Measurements from ENCODE around the gene PTPRD.
A peak's percentile ranks its signal among the peaks of the same experiment; 100 is the strongest.

PTPRD gene

DNA sequence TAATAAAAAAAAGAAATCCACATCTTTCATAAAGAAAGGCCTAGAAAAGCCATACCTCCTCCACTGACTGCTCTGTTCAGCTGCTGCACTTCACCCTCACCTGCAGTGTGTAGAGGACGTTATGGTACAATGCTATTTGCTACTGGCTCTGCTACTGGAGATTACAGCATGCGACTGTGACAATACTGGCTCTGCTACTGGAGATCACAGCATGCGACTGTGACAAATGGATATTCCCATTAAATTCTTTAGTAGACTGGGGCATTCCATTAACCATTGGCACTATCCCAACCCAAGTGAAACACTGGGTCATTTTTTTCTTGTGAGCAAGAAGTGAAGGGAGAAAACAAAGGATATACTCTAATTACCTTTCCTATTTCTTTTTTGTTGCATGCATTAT is 1749.7 kb downstream of the PTPRD start:
- POLR2A ChIA-PET = no interaction called here
- Histone ChIP-seq H3K9me3 (ENCODE audit: control insufficient read depth, insufficient read depth, low read depth, low read length) (no peaks in the 10 kb centered on the region), H3K4me3 (ENCODE audit: low read depth, low read length) (no peak overlapping the region), H3K27ac (ENCODE audit: extremely low read depth, low read depth, low read length) (no peak overlapping the region), H3K4me1 (ENCODE audit: control insufficient read depth, insufficient read depth, low read length) (peaks cover 11% of the 10 kb centered on the region), H3K36me3 (ENCODE audit: control insufficient read depth in 2 of 2, insufficient read depth in 1 of 2, low read length in 2 of 2) (no peaks in the 10 kb centered on the region)
- TF ChIP-seq PRDM6 (tag by site-specific recombination; IDR thresholded peaks at IDR 0.05) = peak; percentile 37; the same call in 1 of the 2 replicates
- TF ChIP-seq PRDM10 (tag by site-specific recombination; IDR thresholded peaks at IDR 0.05) = peak; percentile 75
- TF ChIP-seq ZNF202 (tag by site-specific recombination; IDR thresholded peaks at IDR 0.05; ENCODE audit: borderline replicate concordance) = no peak
- TF ChIP-seq ZIC2 (tag by site-specific recombination; IDR thresholded peaks at IDR 0.05) = 0 out of 2 replicates have a peak, but pooled peaks have one; percentile 35
- peak; percentile 49; the same call in 1 of the 2 replicates for TF ChIP-seq ZBTB44 (tag by site-specific recombination; IDR thresholded peaks at IDR 0.05)
- TF ChIP-seq ZEB2 (tag by site-specific recombination; IDR thresholded peaks at IDR 0.05) = no peak
- no peak for TF ChIP-seq ZNF37A (tag by site-specific recombination; IDR thresholded peaks at IDR 0.05)
- no peak for TF ChIP-seq ZNF600 (tag by site-specific recombination; IDR thresholded peaks at IDR 0.05)
- TF ChIP-seq ZNF530 (tag by site-specific recombination; IDR thresholded peaks at IDR 0.05; ENCODE audit: low read depth) = no peak
- TF ChIP-seq MZF1 (tag by site-specific recombination; IDR thresholded peaks at IDR 0.05; ENCODE audit: borderline replicate concordance) = peak; percentile 57; the same call in 1 of the 2 replicates
- TF ChIP-seq ZNF423 (tag by site-specific recombination; IDR thresholded peaks at IDR 0.05) = no peak
- TF ChIP-seq OSR2 (tag by site-specific recombination; IDR thresholded peaks at IDR 0.05) = peak; percentile 98
- CTCF ChIA-PET = interaction anchor here (1.0 kb wide), 1 partner anchor 33 kb away, joined by 5 read pairs; no protein-coding TSS in a partner anchor

GRCh38 chr9:8860925-8861324 is 1751.9 kb downstream of the PTPRD start:
- ChIA-PET CTCF (interaction anchor here (0.8 to 1.1 kb wide), 2 partner anchors 148 to 374 kb away, joined by 3 read pairs; no protein-coding TSS in a partner anchor), POLR2A (interaction anchor here (0.7 kb wide), 1 partner anchor 9 kb away, joined by 3 read pairs; no protein-coding TSS in a partner anchor)
- Histone ChIP-seq H3K9me3 (ENCODE audit: control insufficient read depth, insufficient read depth, low read depth, low read length) (no peaks in the 10 kb centered on the region), H3K4me1 (ENCODE audit: control insufficient read depth, insufficient read depth, low read length) (peaks cover 11% of the 10 kb centered on the region), H3K36me3 (ENCODE audit: control insufficient read depth in 2 of 2, insufficient read depth in 1 of 2, low read length in 2 of 2) (no peaks in the 10 kb centered on the region), H3K4me3 (ENCODE audit: low read depth, low read length) (no peak overlapping the region), H3K27ac (ENCODE audit: extremely low read depth, low read depth, low read length) (no peak overlapping the region)
- peak; percentile 9; the same call in 1 of the 2 replicates for TF ChIP-seq ZNF654 (tag by site-specific recombination; IDR thresholded peaks at IDR 0.05; ENCODE audit: low read depth)
- TF ChIP-seq BCL6B (tag by site-specific recombination; IDR thresholded peaks at IDR 0.05) = peak; percentile 87
- TF ChIP-seq ZEB2 (tag by site-specific recombination; IDR thresholded peaks at IDR 0.05) = 0 out of 2 replicates have a peak, but pooled peaks have one; percentile 14
- TF ChIP-seq ZSCAN23 (tag by site-specific recombination; IDR thresholded peaks at IDR 0.05) = no peak
